NCI-H1092 treated with DMSO at 0.1 percent for 48 hours (cell line): Measurements from ENCODE around the gene SPINK4.

Experiments used
- DNase-seq: peaks from one replicate; lab custom pipeline; 2025; lab: John Stamatoyannopoulos, UW

Gene SPINK4

GRCh38 chr9:33291901-33292300, 51.9 kb downstream of the SPINK4 start:
- no peak for DNase-seq

GRCh38 chr9:33293782-33294181, 53.8 kb downstream of the SPINK4 start:
- no peak for DNase-seq

- no peak for DNase-seq
These were observed 54.9 kb downstream of the SPINK4 start for GRCh38 chr9:33294670-33295432.

- DNase-seq = no peak
These were observed 55.6 kb downstream of the SPINK4 start for GRCh38 chr9:33295571-33295970.

- no peak for DNase-seq
These were observed 57.5 kb downstream of the SPINK4 start for GRCh38 chr9:33297432-33297831.
